Measurements from ENCODE around the gene SRBD1. TPM values are rescaled to one million over a fixed set of nuclear protein-coding genes. Genes with fewer than 3 reads are reported as not detected.

Gene SRBD1
- total and polyA plus RNA-seq, 2 experiments from 2014 or later = 27.4 to 46.3 TPM

GRCh38 chr2:45598545-45598944 lies 12.5 kb downstream of the SRBD1 start (continued):
- no peak for TF ChIP-seq CREB1 (CRISPR knock-in tag; IDR thresholded peaks at IDR 0.05; ENCODE audit: low read depth)
- no peak for TF ChIP-seq NANOG (IDR thresholded peaks at IDR 0.05; ENCODE audit: borderline replicate concordance)
- TF ChIP-seq JUNB (IDR thresholded peaks at IDR 0.05; ENCODE audit: unreplicated experiment) = no peak
- TF ChIP-seq ZNF114 (CRISPR knock-in tag; IDR thresholded peaks at IDR 0.05) = no peak

- Mint-ChIP-seq H3K27me3 (ENCODE audit: insufficient read depth, low read depth, poor library complexity) (peaks cover 1% of the 10 kb centered on the region), H3K36me3 (ENCODE audit: low read depth) (peaks cover 40% of the 10 kb centered on the region), H3K9me3 (no peaks in the 10 kb centered on the region), H3K4me1 (no peaks in the 10 kb centered on the region), H3K27ac (no peak overlapping the region), H3K4me3 (no peak overlapping the region)
- H3K27me3 ChIP-seq (ENCODE audit: insufficient read depth) = no peaks in the 10 kb centered on the region
- ATAC-seq = no peak
- H3K36me3 ChIP-seq (ENCODE audit: insufficient read depth) = peaks cover 28% of the 10 kb centered on the region
- DNase-seq (ENCODE audit: low spot score) = no peak
- H3K4me2 ChIP-seq = no peak overlapping the region
- peaks cover 41% of the 10 kb centered on the region for H3K79me2 ChIP-seq (replicated peaks; ENCODE audit: insufficient read depth)
- H3K4me3 ChIP-seq = no peak overlapping the region
- H3F3A ChIP-seq (replicated peaks; ENCODE audit: low read depth) = no peaks in the 10 kb centered on the region
- H3K27ac ChIP-seq (ENCODE audit: low read depth) = no peak overlapping the region
- H3K9me2 ChIP-seq (ENCODE audit: insufficient read depth) = no peaks in the 10 kb centered on the region
- TF ChIP-seq STAT1 (IDR thresholded peaks at IDR 0.05; ENCODE audit: unreplicated experiment) (no peak), POLR2AphosphoS5 (IDR thresholded peaks at IDR 0.05; ENCODE audit: low read depth) (no peak), ZNF331 (CRISPR knock-in tag; IDR thresholded peaks at IDR 0.05; ENCODE audit: low read depth) (no peak), EZH2 (IDR thresholded peaks at IDR 0.05; ENCODE audit: low read depth, unreplicated experiment) (no peak), ZNF462 (CRISPR knock-in tag; IDR thresholded peaks at IDR 0.05) (no peak)
- H3K4me1 ChIP-seq (ENCODE audit: insufficient read depth) = no peaks in the 10 kb centered on the region
- H4K20me1 ChIP-seq (replicated peaks; ENCODE audit: insufficient read depth) = 0 out of 2 replicates have a peak, but pooled peaks cover 3% of the 10 kb centered on the region
- H2AFZ ChIP-seq = no peak overlapping the region
These were observed 14.3 kb downstream of the SRBD1 start for GRCh38 chr2:45596761-45597160.
